GM19395 (cell line): ENCODE measurements around the gene HS6ST2.

Experiments
- ATAC-seq: cut with Tn5 transposase; IDR thresholded peaks from one replicate; pipeline ENCODE4 v1.9.1; 2021; ENCODE audit warnings: mild to moderate bottlenecking, moderate library complexity; ENCODE audit not compliant: unreplicated experiment

HS6ST2 gene

GRCh38 chrX:132807411-132808030, 150.9 kb downstream of the HS6ST2 start:
- ATAC-seq: no peak

- no peak for ATAC-seq
These were observed 156.4 kb downstream of the HS6ST2 start for GRCh38 chrX:132802033-132802432.

- no peak for ATAC-seq
These were observed 163.2 kb downstream of the HS6ST2 start for GRCh38 chrX:132795181-132795580.

- no peak for ATAC-seq
These were observed 166.7 kb downstream of the HS6ST2 start for GRCh38 chrX:132791714-132792113.

GRCh38 chrX:132790329-132790728, 168.1 kb downstream of the HS6ST2 start:
- no peak for ATAC-seq

GRCh38 chrX:132786217-132786616, 172.2 kb downstream of the HS6ST2 start:
- no peak for ATAC-seq

- ATAC-seq: no peak
These were observed 179.5 kb downstream of the HS6ST2 start for GRCh38 chrX:132778917-132779316.

GRCh38 chrX:132776486-132777210, 181.8 kb downstream of the HS6ST2 start:
- no peak for ATAC-seq

GRCh38 chrX:132775263-132775823, 183.1 kb downstream of the HS6ST2 start:
- no peak for ATAC-seq

- ATAC-seq: no peak
These were observed 184.3 kb downstream of the HS6ST2 start for GRCh38 chrX:132774010-132774714.

- no peak for ATAC-seq
These were observed 188.8 kb downstream of the HS6ST2 start for GRCh38 chrX:132769609-132770008.

GRCh38 chrX:132766452-132766851, 192.0 kb downstream of the HS6ST2 start:
- no peak for ATAC-seq

- no peak for ATAC-seq
These were observed 194.9 kb downstream of the HS6ST2 start for GRCh38 chrX:132763528-132763927.

- ATAC-seq: no peak
These were observed 199.7 kb downstream of the HS6ST2 start for GRCh38 chrX:132758759-132759158.

GRCh38 chrX:132757066-132757623, 201.3 kb downstream of the HS6ST2 start:
- no peak for ATAC-seq

GRCh38 chrX:132756439-132756838, 202.0 kb downstream of the HS6ST2 start:
- ATAC-seq: no peak

GRCh38 chrX:132751063-132751690, 207.3 kb downstream of the HS6ST2 start:
- no peak for ATAC-seq

- no peak for ATAC-seq
These were observed 207.9 kb downstream of the HS6ST2 start for GRCh38 chrX:132750331-132751062.

GRCh38 chrX:132749406-132749805, 209.0 kb downstream of the HS6ST2 start:
- no peak for ATAC-seq

- no peak for ATAC-seq
These were observed 209.5 kb downstream of the HS6ST2 start for GRCh38 chrX:132748909-132749308.
